ENCODE measurements around the gene DHDH.

DNA sequence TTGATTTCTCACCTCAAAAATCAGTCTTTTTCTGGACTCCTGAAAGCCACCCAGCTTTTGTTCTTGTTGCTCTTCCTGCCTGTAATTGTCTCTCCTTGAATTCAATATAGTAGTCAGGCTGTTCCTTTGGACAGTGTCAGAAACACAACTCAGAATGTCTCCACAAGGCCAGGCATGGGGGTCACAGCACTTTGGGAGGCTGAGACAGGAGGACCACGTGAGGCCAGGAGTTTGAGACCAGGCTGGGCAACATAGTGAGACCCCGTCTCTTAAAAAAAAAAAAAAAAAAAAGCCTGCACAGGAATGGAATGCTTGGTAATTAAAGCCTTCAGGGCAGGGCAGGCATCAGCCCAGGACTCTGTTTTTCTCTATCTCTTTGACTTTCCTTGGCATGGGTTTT lies 12.3 kb downstream of the DHDH start:
- no peak for TF ChIP-seq SUZ12 (IDR thresholded peaks at IDR 0.05; ENCODE audit: extremely low read depth, insufficient read depth, insufficient read length)
- no peak for TF ChIP-seq ZNF274 (IDR thresholded peaks at IDR 0.05; ENCODE audit: low read depth, low read length)
- TF ChIP-seq YY1 (IDR thresholded peaks at IDR 0.05; ENCODE audit: insufficient read depth, insufficient read length): no peak
